HepG2 (cell line): ENCODE measurements around the gene ZPR1. TPM values are rescaled to one million over a fixed set of nuclear protein-coding genes. Genes with fewer than 3 reads are reported as not detected.

Experiments used
- ATM ChIP-seq: fragments of 450-650 bp; IDR thresholded peaks from 2 replicates; pipeline ENCODE4 v1.7.1; 2017; ENCODE audit warnings: mild to moderate bottlenecking, borderline replicate concordance
- BCL6 ChIP-seq: IDR thresholded peaks from 2 replicates; pipeline ENCODE4 v1.6.1; 2016; ENCODE audit warnings: missing genetic modification reagents, missing compliant biosample characterization
- CREB1 ChIP-seq, 2 experiments: fragments of 450-650 bp in 1 of 2; IDR thresholded peaks; 2 replicates each; pipeline ENCODE4 v1.6.1; 2016 to 2017; ENCODE audit warnings: control low read depth in 1 of 2, mild to moderate bottlenecking in 1 of 2, missing compliant biosample characterization in 1 of 2, missing genetic modification characterization in 1 of 2
- DPF2 ChIP-seq: sonication (generic); formaldehyde crosslinking; IDR thresholded peaks from 2 replicates; pipeline ENCODE4 v1.4.0; 2020; ENCODE audit warnings: mild to moderate bottlenecking, low read depth, missing genetic modification reagents, borderline replicate concordance
- FOXA1 ChIP-seq, 2 experiments: fragments of 450-650 bp in 1 of 2; sonication (generic) in 1 of 2; formaldehyde crosslinking in 1 of 2; IDR thresholded peaks; 2 replicates each; pipeline versions ENCODE4 v1.4.0 to v1.6.1; 2016 to 2020; ENCODE audit warnings: missing genetic modification reagents in 1 of 2
- GATAD1 ChIP-seq: IDR thresholded peaks from 2 replicates; pipeline ENCODE4 v1.6.1; 2016; ENCODE audit warnings: missing genetic modification reagents, missing compliant biosample characterization
- KDM1A ChIP-seq: IDR thresholded peaks from 2 replicates; pipeline ENCODE4 v1.6.1; 2016; ENCODE audit warnings: missing compliant biosample characterization
- MAF1 ChIP-seq: sonication (generic); formaldehyde crosslinking; IDR thresholded peaks from 2 replicates; pipeline ENCODE4 v1.5.0; 2020; ENCODE audit warnings: missing genetic modification reagents, borderline replicate concordance
- NFRKB ChIP-seq: fragments of 450-650 bp; IDR thresholded peaks from 2 replicates; pipeline ENCODE4 v1.6.1; 2017
- PAWR ChIP-seq: sonication (generic); formaldehyde crosslinking; IDR thresholded peaks from 2 replicates; pipeline ENCODE4 v1.4.0; 2020; ENCODE audit warnings: missing genetic modification reagents, mild to moderate bottlenecking, borderline replicate concordance
- SIX4 ChIP-seq: sonication (generic); formaldehyde crosslinking; IDR thresholded peaks from 2 replicates; pipeline ENCODE4 v1.4.0; 2020; ENCODE audit warnings: missing genetic modification reagents
- TEAD2 ChIP-seq: sonication (generic); formaldehyde crosslinking; IDR thresholded peaks from 2 replicates; pipeline ENCODE4 v1.9.0; 2021; ENCODE audit warnings: missing genetic modification reagents
- TOPORS ChIP-seq: sonication (generic); formaldehyde crosslinking; IDR thresholded peaks from 2 replicates; pipeline ENCODE4 v1.8.0; 2023; ENCODE audit warnings: mild to moderate bottlenecking, missing genetic modification reagents
- ZFP1 ChIP-seq: IDR thresholded peaks from 2 replicates; pipeline ENCODE4 v1.6.1; 2016
- ZIK1 ChIP-seq: sonication (generic); formaldehyde crosslinking; IDR thresholded peaks from 2 replicates; pipeline ENCODE4 v1.5.0; 2020; ENCODE audit warnings: mild to moderate bottlenecking, low read depth, missing genetic modification reagents, borderline replicate concordance
- ZNF326 ChIP-seq: sonication (generic); formaldehyde crosslinking; IDR thresholded peaks from 2 replicates; pipeline ENCODE4 v1.4.0; 2020; ENCODE audit warnings: missing genetic modification reagents, borderline replicate concordance
- ZNF879 ChIP-seq: sonication (generic); formaldehyde crosslinking; IDR thresholded peaks from 2 replicates; pipeline ENCODE4 v1.8.1; 2023; ENCODE audit warnings: missing genetic modification reagents
- polyA plus RNA-seq, 8 experiments: library from polyadenylated mRNA; depleted of rRNA in 3 of 8; stranded (reverse) in 7 of 8; unstranded in 1 of 8; fragments of >200 nt; fragmentation: Illumina TruSeq in 4 of 8; extraction: Trizol in 4 of 8; gene quantifications; 2 replicates each; pipeline versions ENCODE4 v1.2.1 to v1.2.3, GENCODE V29; 2011 to 2016; ENCODE audit warnings: low read depth in 4 of 8, missing spikeins in 1 of 8, mixed read lengths in 1 of 8; ENCODE audit not compliant: insufficient read depth in 1 of 8
- total RNA-seq, 5 experiments: library from RNA; depleted of rRNA; stranded (reverse); fragments of >200 nt; fragmentation: Illumina TruSeq; extraction: Trizol; gene quantifications; 2 replicates each; pipeline ENCODE4 v1.2.3, GENCODE V29; 2016; ENCODE audit warnings: low read depth in 1 of 5
- TF ChIP-seq, protein P1 (sequence below): sonication (generic); formaldehyde crosslinking; IDR thresholded peaks from 2 replicates; pipeline ENCODE4 v1.4.0; 2020; ENCODE audit warnings: missing genetic modification reagents; ENCODE audit errors: not compliant biosample characterization
- TF ChIP-seq, protein P2 (sequence below): sonication (generic); formaldehyde crosslinking; IDR thresholded peaks from 2 replicates; pipeline ENCODE4 v1.4.0; 2020; ENCODE audit warnings: mild to moderate bottlenecking, missing genetic modification reagents
- TF ChIP-seq, protein P3 (sequence below): sonication (generic); formaldehyde crosslinking; IDR thresholded peaks from 2 replicates; pipeline ENCODE4 v1.9.0; 2021; ENCODE audit warnings: missing genetic modification reagents, borderline replicate concordance
- TF ChIP-seq, protein P4 (sequence below): sonication (generic); formaldehyde crosslinking; IDR thresholded peaks from 2 replicates; pipeline ENCODE4 v1.5.1; 2020; ENCODE audit warnings: missing genetic modification reagents, mild to moderate bottlenecking, borderline replicate concordance
- TF ChIP-seq, protein P5 (sequence below): IDR thresholded peaks from 2 replicates; pipeline ENCODE4 v1.6.1; 2016; ENCODE audit warnings: missing compliant biosample characterization, missing genetic modification reagents, borderline replicate concordance

Gene ZPR1
- total and polyA plus RNA-seq, 2 of the 13 experiments (the other 11 are each of a cell fraction or from before 2014, with no cell fraction given) = 40.0 to 79.3 TPM

- TF ChIP-seq MAF1 (CRISPR knock-in tag) = no peak
- TF ChIP-seq, protein P1, sequence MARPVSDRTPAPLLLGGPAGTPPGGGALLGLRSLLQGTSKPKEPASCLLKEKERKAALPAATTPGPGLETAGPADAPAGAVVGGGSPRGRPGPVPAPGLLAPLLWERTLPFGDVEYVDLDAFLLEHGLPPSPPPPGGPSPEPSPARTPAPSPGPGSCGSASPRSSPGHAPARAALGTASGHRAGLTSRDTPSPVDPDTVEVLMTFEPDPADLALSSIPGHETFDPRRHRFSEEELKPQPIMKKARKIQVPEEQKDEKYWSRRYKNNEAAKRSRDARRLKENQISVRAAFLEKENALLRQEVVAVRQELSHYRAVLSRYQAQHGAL (CRISPR knock-in tag) = peak; percentile 10
- TF ChIP-seq BCL6 (CRISPR knock-in tag) = peak; percentile 91
- no peak for TF ChIP-seq TEAD2
- peak; percentile 87 for TF ChIP-seq KDM1A (CRISPR knock-in tag)
- TF ChIP-seq, protein P2, sequence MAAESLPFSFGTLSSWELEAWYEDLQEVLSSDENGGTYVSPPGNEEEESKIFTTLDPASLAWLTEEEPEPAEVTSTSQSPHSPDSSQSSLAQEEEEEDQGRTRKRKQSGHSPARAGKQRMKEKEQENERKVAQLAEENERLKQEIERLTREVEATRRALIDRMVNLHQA = no peak
- 0 out of 2 replicates have a peak, but pooled peaks have one; percentile 51 for TF ChIP-seq TOPORS (CRISPR knock-in tag)
- TF ChIP-seq, protein P3, sequence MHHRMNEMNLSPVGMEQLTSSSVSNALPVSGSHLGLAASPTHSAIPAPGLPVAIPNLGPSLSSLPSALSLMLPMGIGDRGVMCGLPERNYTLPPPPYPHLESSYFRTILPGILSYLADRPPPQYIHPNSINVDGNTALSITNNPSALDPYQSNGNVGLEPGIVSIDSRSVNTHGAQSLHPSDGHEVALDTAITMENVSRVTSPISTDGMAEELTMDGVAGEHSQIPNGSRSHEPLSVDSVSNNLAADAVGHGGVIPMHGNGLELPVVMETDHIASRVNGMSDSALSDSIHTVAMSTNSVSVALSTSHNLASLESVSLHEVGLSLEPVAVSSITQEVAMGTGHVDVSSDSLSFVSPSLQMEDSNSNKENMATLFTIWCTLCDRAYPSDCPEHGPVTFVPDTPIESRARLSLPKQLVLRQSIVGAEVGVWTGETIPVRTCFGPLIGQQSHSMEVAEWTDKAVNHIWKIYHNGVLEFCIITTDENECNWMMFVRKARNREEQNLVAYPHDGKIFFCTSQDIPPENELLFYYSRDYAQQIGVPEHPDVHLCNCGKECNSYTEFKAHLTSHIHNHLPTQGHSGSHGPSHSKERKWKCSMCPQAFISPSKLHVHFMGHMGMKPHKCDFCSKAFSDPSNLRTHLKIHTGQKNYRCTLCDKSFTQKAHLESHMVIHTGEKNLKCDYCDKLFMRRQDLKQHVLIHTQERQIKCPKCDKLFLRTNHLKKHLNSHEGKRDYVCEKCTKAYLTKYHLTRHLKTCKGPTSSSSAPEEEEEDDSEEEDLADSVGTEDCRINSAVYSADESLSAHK = no peak
- no peak for TF ChIP-seq PAWR (CRISPR knock-in tag)
- no peak for TF ChIP-seq ZNF879 (CRISPR knock-in tag)
- TF ChIP-seq CREB1 (IDR thresholded peaks at IDR 0.05) = peak; percentile 89
- TF ChIP-seq CREB1 (CRISPR knock-in tag; IDR thresholded peaks at IDR 0.05) = peak; percentile 85
- TF ChIP-seq, protein P4, sequence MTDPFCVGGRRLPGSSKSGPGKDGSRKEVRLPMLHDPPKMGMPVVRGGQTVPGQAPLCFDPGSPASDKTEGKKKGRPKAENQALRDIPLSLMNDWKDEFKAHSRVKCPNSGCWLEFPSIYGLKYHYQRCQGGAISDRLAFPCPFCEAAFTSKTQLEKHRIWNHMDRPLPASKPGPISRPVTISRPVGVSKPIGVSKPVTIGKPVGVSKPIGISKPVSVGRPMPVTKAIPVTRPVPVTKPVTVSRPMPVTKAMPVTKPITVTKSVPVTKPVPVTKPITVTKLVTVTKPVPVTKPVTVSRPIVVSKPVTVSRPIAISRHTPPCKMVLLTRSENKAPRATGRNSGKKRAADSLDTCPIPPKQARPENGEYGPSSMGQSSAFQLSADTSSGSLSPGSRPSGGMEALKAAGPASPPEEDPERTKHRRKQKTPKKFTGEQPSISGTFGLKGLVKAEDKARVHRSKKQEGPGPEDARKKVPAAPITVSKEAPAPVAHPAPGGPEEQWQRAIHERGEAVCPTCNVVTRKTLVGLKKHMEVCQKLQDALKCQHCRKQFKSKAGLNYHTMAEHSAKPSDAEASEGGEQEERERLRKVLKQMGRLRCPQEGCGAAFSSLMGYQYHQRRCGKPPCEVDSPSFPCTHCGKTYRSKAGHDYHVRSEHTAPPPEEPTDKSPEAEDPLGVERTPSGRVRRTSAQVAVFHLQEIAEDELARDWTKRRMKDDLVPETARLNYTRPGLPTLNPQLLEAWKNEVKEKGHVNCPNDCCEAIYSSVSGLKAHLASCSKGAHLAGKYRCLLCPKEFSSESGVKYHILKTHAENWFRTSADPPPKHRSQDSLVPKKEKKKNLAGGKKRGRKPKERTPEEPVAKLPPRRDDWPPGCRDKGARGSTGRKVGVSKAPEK = no peak; the same call in 1 of the 2 replicates
- TF ChIP-seq, protein P5, sequence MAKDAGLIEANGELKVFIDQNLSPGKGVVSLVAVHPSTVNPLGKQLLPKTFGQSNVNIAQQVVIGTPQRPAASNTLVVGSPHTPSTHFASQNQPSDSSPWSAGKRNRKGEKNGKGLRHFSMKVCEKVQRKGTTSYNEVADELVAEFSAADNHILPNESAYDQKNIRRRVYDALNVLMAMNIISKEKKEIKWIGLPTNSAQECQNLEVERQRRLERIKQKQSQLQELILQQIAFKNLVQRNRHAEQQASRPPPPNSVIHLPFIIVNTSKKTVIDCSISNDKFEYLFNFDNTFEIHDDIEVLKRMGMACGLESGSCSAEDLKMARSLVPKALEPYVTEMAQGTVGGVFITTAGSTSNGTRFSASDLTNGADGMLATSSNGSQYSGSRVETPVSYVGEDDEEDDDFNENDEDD = peak; percentile 14; the same call in 1 of the 2 replicates
- no peak for TF ChIP-seq ZNF326 (CRISPR knock-in tag)
- peak; percentile 81; the same call in 1 of the 2 replicates for TF ChIP-seq SIX4
- no peak for TF ChIP-seq ZFP1 (CRISPR knock-in tag)
- peak; percentile 97 for TF ChIP-seq FOXA1 (IDR thresholded peaks at IDR 0.05)
- TF ChIP-seq FOXA1 (CRISPR knock-in tag; IDR thresholded peaks at IDR 0.05) = peak; percentile 99
- TF ChIP-seq GATAD1 = peak; percentile 51
- peak; percentile 61; the same call in 1 of the 2 replicates for TF ChIP-seq ZIK1 (CRISPR knock-in tag)
- peak; percentile 86 for TF ChIP-seq DPF2 (CRISPR knock-in tag)
- no peak for TF ChIP-seq NFRKB
- no peak for TF ChIP-seq ATM
Measured at GRCh38 chr11:116808262-116809175, 20.7 kb upstream of the ZPR1 start (continued).
